Breast epithelium (tissue), 3 donors: ENCODE measurements around the gene NEURL3.

Source experiments
- CTCF ChIP-seq, 3 donors: fragments of 450-650 bp; IDR thresholded peaks; one replicate each; pipeline ENCODE4 v1.5.1; 2016 to 2017; ENCODE audit warnings: antibody characterized with exemption in 3 of 3, mild to moderate bottlenecking in 3 of 3, moderate library complexity in 3 of 3
- POLR2A ChIP-seq: fragments of 450-650 bp; IDR thresholded peaks from one replicate; pipeline ENCODE4 v1.6.1; 2016; ENCODE audit warnings: antibody characterized with exemption, mild to moderate bottlenecking, moderate library complexity
- POLR2AphosphoS5 ChIP-seq, 3 donors: sonication (generic); formaldehyde crosslinking; IDR thresholded peaks; one replicate each; pipeline ENCODE4 v1.6.1; 2017; ENCODE audit warnings: antibody characterized with exemption in 3 of 3

DNA sequence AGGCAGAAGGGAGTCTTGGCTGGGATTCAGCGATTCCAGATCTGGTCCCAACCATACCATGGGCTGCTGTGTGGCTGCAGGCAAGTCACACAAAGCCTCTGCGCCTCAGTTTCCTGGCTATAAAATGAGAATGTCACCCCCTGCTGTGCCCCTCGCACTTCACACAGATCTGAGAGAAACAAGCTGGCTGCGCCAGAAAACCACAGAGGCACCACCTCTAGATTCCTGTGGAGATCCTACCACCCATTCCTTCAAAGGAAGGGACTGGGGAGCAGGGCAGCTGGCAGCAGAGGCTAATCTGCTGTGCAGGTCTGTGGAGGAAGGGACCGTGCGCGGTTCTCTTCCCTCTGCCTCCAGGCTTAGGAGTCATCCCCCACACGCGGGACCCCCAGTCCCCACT, 19.8 kb downstream of the NEURL3 start:
- no peak for TF ChIP-seq POLR2A
- TF ChIP-seq CTCF (IDR thresholded peaks at IDR 0.05): no peak
- TF ChIP-seq POLR2AphosphoS5 (IDR thresholded peaks at IDR 0.05): no peak
